ENCODE results near the gene SH3RF3. TPM values are rescaled to one million over a fixed set of nuclear protein-coding genes. Genes with fewer than 3 reads are reported as not detected.

SH3RF3 gene
- total RNA-seq, 1 donor from 2014 or later = 7.4 TPM

DNA sequence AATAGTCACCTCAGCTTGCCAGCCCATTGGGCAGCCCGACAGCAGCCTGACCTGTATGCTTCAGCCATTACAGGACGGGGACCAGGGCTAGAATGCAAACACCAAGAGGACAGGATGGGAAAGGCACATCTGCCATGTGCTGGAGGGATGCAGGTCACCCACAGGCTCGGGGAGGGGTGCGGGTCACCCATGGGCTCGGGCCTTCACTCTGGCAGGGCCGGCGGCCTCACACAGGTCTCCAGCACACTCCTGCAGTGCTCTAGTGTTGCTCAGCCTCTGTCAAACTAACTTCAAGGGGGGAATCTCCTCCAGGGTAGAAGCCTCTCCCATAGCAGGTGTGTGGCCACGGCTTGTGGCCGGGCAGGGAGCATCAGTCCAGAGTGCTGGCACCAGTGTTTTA is 262.2 kb downstream of the SH3RF3 start:
- Histone ChIP-seq H3K9me3 (no peaks in the 10 kb centered on the region), H3K27ac (no peak overlapping the region), H3K4me1 (no peaks in the 10 kb centered on the region), H3K4me3 (no peak overlapping the region), H3K27me3 (no peaks in the 10 kb centered on the region), H3K36me3 (no peaks in the 10 kb centered on the region)
- intact Hi-C loops (cut with DNase I) = loop anchor here (10.0 kb wide), 1 partner anchor 46 kb away; no protein-coding TSS in a partner anchor
- TF ChIP-seq, protein P1, sequence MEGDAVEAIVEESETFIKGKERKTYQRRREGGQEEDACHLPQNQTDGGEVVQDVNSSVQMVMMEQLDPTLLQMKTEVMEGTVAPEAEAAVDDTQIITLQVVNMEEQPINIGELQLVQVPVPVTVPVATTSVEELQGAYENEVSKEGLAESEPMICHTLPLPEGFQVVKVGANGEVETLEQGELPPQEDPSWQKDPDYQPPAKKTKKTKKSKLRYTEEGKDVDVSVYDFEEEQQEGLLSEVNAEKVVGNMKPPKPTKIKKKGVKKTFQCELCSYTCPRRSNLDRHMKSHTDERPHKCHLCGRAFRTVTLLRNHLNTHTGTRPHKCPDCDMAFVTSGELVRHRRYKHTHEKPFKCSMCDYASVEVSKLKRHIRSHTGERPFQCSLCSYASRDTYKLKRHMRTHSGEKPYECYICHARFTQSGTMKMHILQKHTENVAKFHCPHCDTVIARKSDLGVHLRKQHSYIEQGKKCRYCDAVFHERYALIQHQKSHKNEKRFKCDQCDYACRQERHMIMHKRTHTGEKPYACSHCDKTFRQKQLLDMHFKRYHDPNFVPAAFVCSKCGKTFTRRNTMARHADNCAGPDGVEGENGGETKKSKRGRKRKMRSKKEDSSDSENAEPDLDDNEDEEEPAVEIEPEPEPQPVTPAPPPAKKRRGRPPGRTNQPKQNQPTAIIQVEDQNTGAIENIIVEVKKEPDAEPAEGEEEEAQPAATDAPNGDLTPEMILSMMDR (IDR thresholded peaks at IDR 0.05) = no peak
- DNase-seq = no peak
- no peak for ATAC-seq

DNA sequence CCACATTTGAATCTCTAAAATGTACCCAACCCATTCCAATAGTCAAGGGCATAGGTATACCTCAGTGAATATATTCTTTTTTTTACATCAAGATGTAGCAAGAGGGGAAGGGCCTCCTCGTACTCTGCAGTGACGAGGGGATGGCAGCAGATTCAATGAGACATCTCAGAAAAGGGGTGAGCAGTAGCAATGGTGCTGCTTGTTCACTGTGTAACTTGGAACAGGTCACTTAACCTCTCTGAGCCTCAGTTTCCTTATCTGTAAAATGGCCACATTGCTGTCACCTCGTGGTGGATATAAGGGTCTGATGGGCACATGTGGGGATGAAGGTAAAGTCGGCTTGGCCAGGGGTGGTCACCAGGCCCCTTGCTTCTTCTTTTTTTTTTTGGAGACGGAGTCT is 263.1 kb downstream of the SH3RF3 start:
- TF ChIP-seq, protein P1 (IDR thresholded peaks at IDR 0.05) = no peak
- ATAC-seq (no peak), DNase-seq (no peak)
- intact Hi-C loops (cut with DNase I) = loop anchor here (10.0 kb wide), 1 partner anchor 47 kb away; no protein-coding TSS in a partner anchor
- H3K4me3 ChIP-seq = no peak overlapping the region
- no peaks in the 10 kb centered on the region for H3K36me3 ChIP-seq
- H3K4me1 ChIP-seq = no peaks in the 10 kb centered on the region
- no peak overlapping the region for H3K27ac ChIP-seq
- no peaks in the 10 kb centered on the region for H3K9me3 ChIP-seq
- H3K27me3 ChIP-seq = no peaks in the 10 kb centered on the region

DNA sequence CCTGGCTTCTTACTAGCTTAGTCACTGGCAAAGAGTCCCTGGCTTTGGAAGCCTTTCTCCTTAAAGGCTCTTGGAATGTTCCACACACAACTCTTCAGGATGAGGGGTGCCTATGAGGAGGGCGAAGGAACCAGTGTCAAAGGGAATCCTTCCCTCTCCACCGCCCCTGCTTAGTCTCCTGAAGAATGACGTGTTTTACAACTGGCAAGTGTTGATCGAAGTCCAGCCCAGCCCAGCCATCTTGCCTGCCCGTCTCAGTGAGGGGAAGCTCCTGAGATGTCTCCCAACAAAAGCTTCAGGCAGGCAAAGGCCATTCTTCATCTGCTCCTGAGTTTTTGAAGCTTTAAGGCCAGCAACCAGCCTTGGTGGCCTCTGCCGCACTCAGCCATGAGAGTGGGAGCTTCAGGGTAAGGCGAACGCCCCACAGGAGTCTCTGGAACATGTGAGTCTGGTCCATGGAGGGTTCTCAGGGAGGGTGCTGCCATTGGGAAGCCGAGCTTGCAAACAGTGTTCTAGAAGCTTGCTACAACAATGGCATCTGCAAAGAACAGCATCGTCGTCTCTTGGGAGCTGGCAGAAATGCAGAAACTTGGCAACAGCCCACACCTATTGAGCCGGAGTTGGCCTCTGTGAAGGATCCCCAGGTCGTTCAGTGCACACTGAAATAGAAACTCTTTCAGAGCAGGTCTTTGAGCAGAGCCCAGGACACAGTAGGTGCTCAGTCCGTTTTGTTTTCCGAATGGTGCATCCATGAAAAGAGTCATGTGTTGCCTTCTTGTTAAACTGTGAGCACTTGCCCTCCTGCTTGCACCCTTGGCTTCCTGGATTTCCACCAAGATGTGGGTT is 264.0 kb downstream of the SH3RF3 start:
- no peak overlapping the region for H3K4me3 ChIP-seq
- no peaks in the 10 kb centered on the region for H3K27me3 ChIP-seq
- no peak for DNase-seq
- H3K27ac ChIP-seq = no peak overlapping the region
- H3K36me3 ChIP-seq = no peaks in the 10 kb centered on the region
- no peaks in the 10 kb centered on the region for H3K4me1 ChIP-seq
- TF ChIP-seq, protein P1 (IDR thresholded peaks at IDR 0.05) = no peak
- intact Hi-C loops (cut with DNase I) = loop anchor here (10.0 kb wide), 1 partner anchor 48 kb away; no protein-coding TSS in a partner anchor
- H3K9me3 ChIP-seq = no peaks in the 10 kb centered on the region
- ATAC-seq = no peak

DNA sequence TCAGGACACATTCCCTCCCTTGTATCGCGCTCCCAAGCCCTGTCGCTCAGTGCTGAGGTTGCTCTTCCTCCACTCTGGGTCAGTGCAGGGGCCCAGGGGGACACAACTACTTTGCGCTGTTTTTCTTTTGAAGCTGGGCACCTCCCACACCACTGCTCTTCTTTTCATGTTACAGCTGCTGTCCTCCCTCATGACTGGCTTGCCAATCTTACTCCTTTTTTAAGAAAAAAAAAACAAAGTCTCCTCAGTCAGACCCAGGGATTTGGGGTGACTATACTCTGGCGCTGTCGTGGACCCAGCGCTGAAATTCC is 264.6 kb downstream of the SH3RF3 start:
- Histone ChIP-seq H3K4me3 (no peak overlapping the region), H3K27me3 (no peaks in the 10 kb centered on the region), H3K4me1 (no peaks in the 10 kb centered on the region), H3K36me3 (no peaks in the 10 kb centered on the region), H3K9me3 (no peaks in the 10 kb centered on the region), H3K27ac (no peak overlapping the region)
- TF ChIP-seq, protein P1 (IDR thresholded peaks at IDR 0.05) = no peak
- ATAC-seq (no peak), DNase-seq (no peak)
- intact Hi-C loops (cut with DNase I) = loop anchor here (10.0 kb wide), 1 partner anchor 49 kb away; no protein-coding TSS in a partner anchor

DNA sequence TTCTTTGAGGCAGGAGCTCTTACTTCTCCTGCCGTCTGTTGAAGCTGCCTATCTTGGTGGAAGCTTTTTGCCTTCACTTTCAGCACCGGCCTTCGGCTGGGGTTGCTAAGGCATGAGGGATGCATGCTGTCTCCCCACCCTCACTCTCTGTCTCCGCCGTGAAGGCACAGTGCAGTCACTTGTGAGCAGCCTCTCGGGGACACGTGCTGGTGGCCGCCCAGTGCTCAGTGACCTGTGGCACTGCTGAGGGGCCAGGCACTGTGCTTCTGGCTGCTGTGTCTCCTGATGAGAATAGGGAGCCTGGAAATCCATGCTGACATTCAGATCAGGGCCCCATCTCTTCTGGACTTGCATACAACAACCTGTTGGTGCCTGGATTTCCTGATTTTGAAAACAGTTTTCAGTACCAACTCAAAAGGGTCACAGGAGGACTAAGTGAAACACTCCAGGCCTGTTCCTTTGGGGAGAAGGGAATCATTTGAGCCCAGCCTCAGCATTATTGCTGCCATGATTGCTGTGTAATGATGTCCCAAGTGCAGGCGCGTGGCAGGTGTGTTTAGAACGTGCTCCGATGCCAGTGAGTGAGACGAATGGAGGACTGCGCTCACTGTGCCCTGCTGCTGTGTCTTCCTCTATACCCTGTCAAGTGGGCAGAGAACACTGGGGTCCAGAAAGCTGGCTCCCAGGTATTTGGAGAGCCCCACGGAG is 266.6 kb downstream of the SH3RF3 start:
- Histone ChIP-seq H3K4me3 (no peak overlapping the region), H3K27me3 (no peaks in the 10 kb centered on the region), H3K27ac (no peak overlapping the region), H3K36me3 (no peaks in the 10 kb centered on the region), H3K4me1 (no peaks in the 10 kb centered on the region), H3K9me3 (no peaks in the 10 kb centered on the region)
- ATAC-seq = no peak
- intact Hi-C loops (cut with DNase I) = loop anchor here (10.0 kb wide), 1 partner anchor 51 kb away; no protein-coding TSS in a partner anchor
- TF ChIP-seq, protein P1 (IDR thresholded peaks at IDR 0.05) = no peak
- DNase-seq = no peak
